Measurements from ENCODE around the gene VPS51.
A peak's percentile ranks its signal among the peaks of the same experiment; 100 is the strongest.
"Not testable (repeated sequence)": the region's sequence is repeated elsewhere in the genome, so short reads cannot be mapped to it uniquely, and the experiment has no call there.

Gene VPS51

DNA sequence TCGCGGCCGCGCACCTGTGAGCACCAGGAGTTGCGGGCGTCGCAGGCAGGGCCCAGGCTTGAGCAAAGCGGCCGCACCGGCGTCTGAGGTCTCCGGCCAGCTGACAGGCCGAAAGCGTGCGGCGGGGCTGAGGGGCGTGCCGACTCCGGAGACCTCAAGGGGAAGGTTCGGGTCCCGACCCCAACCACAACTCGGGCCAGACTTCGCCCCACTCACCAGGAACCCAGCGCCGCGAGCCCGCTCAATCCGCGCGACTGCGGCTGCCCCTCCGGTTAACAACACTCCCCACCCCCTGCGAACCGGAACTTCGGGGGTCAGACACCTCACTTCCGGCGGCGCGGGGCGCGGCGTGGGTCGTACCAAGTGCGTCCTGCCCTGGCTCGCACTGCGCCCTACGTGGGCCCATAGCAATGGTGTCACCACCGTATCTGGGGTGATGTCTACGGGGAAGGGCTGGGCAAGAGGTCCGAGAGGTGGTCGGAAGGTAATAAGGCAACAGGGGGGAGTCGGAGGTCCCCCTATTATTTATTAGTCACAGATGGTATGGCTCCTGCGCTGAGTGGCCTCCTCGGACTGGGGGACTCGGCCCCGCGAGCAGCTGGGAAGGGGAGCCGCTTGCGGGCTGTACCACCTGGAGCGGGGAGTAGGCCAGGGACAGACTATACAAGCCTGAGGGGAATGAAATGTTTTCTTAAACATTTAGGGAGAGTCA is 38.4 kb downstream of the VPS51 start, which contains the start of gene SYVN1:
Gene SYVN1, minus strand, starts transcription at position 280 of the 712 bp plus-strand sequence. CDS start 918 bp downstream, outside the sequence.
- peak; percentile 85 to 91 (median 88) for DNase-seq (ENCODE audit: low read depth in 3 of 3)

DNA sequence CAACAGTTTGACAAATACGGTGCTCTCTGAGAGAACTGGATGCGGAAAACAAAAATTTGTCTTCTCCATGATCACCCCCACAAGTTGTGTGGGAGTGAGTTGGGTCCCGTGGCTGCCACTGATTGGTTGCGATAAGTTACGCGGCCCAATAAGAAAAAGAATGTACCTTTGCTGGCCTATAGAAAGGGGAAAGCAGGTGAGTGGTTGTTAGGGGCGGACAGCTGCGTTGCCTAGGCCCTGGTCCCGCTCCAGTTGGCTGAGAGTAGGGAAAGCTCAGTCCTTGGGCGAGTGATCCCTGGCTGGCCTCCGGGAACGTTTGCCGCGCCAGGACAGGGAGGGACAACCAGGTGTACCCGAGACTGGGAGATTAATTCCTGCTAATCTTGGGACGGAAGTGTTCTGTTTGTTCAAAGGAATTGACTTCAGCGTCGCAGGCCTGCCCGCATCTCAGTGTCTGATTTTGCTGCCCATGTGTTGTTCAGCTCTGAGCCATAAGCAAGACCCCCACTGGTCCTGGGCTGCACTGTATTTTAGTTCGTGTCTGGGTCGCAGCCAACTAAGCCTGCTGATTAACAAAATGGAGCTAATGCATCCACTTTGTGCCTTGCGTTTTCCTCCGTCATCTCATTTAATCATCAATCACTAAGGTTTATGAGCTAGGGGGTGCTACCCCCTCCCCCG is 39.1 kb downstream of the VPS51 start:
- DNase-seq (ENCODE audit: low read depth in 3 of 3) = peak; percentile 62 to 77 (median 76)

DNA sequence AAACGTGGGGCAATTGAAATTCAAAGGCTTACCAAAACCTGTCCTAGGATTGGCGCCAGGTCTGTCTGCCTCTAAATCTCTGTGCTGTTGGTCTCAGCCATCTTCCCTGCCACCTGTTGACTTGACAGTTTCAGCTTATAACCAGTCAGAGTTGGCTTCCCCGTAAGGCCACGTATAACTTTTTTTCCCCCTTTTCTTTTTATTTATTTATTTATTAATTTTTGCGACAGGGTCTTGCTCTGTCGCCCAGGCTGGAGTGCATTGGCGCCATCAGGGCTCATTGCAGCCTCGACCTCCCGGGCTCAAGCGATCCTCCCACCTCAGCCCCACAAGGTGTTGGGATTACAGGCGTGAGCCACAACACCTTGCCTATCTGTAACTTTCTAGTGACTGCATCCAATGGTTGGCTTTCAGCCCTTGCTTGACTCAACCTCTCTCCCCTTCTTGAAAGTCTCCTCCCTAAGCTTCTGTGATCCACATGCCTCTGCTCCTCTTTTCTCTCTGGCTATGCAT is 39.7 kb downstream of the VPS51 start:
- no peak for DNase-seq (ENCODE audit: low read depth in 3 of 3)

DNA sequence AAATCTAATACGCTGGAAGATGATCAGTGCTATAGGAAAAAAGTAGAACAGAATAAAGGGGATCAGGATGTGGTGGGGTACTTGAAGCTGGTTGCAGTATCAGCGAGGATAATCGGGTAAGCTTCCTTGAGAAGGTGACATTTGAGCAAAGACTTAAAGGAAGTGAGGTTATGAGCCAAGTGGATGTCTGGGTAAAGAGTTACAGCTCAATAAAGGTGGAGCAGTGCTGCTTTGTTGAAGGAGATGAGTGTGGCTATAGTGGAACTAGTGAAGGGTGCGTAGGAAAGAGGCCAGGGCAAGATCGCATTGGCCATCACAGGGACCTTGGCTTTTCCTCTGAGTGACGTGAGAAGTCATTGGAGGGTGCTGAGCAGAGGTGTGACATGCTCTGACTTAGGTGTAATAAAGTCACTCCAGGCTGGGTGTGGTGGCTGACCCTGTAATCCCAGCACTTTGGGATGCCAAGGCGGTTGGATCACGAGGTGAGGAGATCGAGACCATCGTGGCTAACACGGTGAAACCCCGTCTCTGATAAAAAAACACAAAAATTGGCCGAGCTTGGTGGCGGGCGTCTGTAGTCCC is 40.6 kb downstream of the VPS51 start:
- DNase-seq (ENCODE audit: low read depth in 3 of 3) = no peak

DNA sequence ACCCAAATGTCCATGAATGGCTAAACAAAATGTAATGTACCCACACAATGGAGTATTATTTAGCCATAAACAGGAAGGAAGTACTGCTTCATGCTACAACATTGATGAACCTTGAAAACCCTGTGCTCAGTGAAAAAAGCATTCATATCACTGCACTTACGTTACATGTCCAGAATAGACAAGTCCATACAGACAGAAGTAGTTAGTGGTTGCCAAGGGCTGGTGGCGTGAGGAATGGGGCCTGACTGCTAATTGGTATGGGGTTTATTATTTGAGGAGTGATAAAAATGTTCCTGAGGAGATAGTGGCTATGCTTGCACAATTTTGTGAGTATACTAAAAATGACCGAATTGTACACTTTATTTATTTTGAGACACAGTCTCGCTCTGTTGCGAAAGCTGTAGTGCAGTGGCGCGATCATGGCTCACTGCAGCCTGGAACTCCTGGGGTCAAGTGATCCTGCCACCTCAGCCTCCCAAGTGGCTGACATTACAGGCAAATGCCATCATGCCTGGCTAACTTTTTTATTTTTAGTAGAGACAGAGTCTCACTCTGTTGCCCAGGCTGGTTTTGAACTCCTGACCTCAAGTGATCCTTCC is 46.0 kb downstream of the VPS51 start:
- DNase-seq (ENCODE audit: low read depth in 3 of 3) = no peak

DNA sequence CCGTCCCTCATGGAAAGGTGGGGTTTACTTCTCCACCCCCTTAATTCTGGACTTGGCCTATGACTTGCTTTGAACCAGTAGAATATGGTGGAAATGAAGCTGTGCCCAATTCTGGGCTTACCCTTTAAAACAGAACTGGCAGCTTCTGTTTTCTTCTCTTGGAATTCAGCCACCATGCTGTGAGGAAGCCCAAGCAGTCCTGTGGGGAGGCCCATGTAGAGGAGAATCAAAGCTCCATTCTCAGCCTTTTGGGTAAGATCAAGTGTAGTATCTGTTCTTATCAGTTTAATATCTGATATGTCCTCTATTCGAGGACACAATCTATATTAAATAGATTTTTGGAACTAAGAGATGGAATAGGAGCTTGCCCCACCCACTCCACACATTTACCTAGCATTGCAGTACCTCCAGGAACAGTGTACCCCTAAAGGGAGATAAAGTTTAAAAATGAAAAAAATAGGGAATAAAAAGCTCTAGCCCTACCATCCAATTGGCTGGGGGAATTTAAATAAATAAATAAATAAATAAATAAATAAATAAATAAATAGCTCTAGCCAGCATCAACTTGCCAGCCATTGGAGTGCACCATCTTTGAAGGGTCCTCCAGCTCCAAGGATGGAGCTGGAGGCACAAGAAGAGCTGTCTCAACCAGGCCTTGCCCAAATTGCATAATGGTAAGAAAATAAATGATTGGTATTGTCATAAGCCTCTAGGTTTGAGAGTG is 51.5 kb downstream of the VPS51 start:
- no peak for DNase-seq (ENCODE audit: low read depth in 3 of 3)

DNA sequence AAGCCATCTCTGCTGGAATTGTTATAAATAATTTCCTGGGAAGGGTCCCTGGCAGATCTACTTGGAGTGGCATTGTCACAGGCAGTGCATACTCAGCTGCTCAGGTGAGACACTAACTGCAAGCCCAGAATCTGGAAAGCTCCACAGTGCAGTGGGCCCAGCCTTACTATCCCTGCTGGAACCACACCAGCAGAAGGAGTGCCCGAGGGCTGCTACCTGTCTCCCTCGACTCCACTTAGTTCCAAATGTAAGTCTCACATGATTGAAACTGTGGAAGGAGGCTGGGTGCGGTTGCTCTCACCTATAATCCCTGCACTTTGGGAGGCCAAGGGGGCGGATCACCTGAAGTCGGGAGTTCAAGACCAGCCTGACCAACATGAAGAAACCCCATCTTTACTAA is 52.6 kb downstream of the VPS51 start:
- no peak for DNase-seq (ENCODE audit: low read depth in 3 of 3)

DNA sequence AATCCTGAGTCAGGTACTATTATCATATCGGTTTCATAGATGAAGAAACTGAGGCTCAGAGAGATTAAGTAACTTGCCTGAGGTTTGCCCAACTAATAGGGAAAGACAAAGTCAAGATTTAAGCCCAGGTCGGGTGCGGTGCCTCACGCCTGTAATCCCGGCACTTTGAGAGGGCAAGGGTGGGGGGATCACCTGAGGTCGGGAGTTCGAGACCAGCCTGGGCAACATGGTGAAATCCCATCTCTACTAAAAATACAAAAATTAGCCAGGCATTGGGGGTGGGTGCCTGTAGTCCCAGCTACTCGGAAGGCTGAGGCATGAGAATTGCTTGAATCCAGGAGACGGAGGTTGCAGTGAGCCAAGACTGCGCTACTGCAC is 54.1 kb downstream of the VPS51 start:
- not testable (repeated sequence) for DNase-seq (ENCODE audit: low read depth in 3 of 3)

DNA sequence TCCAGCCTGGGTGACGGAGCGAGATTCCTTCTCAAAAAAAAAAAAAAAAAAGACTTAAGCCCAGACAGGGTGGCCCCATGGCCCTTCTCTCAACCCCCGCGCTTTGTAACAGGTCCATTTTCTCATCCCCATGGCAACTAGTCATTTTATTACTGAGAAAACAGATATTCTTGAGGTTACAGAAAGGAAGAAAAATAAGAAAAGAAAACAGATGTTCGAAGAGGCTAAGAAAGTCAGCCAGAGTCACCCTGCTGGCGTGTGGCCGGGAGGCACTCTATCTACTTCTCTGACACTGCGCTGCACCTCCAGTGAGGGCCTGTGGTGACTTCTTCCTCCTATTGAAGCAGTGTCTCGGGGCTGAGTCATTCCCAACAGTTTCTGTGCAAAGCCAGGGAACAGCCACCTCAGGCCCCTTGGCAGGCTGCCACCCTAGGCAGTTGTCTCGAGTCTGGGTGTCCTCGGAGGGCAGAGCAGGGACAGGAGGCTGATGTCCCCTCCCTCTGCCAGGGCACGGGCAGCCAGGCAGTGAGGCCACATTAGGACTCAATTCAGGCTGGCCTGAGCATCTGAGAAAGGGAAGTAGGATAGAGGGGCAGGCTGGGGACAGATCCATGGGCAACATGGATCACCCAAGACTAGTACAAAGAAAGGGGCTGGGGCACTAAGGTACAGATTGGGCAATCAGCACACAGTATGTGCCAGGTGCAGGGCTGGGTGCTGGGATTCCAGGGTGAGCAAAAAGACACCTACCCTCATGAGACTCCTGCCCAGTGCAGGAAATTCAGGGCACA is 54.7 kb downstream of the VPS51 start:
- no peak for DNase-seq (ENCODE audit: low read depth in 3 of 3)

DNA sequence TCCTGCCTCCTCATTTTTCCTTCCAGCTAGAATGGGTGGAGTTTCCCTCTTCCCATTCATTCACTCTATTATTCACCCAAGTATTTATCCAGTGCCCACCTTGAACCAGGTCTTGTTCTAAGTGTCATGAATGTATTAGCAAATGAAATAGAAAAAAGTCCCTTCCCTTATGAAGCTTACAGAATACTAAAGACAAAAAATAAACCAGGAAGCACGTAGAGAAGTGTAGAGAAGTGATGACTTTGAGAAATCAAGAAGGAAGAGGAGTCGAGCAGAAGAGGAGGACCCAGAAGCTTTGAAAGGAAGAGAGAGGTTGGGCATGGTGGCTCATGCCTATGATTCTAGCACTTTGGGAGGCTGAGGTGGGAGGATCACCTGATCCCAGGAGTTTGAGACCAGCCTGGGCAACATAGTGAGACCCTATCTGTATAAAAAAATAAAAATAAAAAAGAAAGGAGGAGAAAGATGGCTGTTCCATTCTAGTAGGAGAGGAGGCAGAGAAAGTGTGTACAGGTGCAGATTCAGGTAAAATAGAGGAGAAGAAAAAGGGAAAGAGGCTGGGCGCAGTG is 55.4 kb downstream of the VPS51 start:
- no peak for DNase-seq (ENCODE audit: low read depth in 3 of 3)

DNA sequence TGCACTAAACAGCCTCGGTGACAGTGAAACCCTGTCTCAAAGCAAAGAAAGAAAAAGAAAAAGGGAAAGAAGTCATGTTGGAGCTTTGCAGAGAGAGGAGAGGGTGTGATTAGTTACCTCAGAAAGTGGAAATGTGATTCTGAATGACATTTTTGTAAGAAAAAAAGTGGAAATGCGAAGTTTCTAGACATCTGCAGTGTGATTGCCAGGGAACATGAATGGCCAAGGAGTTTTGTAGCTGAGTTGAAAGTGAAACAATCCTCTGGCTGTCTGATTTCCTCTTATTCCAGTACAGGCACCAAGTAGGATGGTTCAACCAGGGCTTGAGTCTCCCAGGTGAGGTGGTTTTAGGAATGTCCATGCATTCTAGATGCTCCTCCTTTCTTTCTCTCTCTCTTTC is 56.1 kb downstream of the VPS51 start:
- DNase-seq (ENCODE audit: low read depth in 3 of 3) = no peak

DNA sequence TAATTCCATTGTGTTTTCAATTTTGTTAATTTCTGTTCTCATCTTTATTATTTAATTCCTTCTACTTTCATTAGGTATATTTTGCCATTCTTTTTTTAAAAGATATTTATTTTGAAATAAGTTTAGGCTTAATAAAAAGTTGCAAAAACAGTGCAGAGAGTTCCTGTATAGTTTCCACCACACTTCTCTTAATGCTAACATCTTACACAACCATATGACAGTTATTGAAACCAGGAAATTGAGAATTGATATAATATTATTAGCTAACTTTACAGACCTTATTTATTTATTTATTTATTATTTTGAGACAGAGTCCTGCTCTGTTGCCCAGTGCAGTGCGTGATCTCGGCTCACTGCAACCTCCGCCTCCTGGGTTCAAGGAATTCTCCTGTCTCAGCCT is 60.2 kb downstream of the VPS51 start:
- no peak for DNase-seq (ENCODE audit: low read depth in 3 of 3)

DNA sequence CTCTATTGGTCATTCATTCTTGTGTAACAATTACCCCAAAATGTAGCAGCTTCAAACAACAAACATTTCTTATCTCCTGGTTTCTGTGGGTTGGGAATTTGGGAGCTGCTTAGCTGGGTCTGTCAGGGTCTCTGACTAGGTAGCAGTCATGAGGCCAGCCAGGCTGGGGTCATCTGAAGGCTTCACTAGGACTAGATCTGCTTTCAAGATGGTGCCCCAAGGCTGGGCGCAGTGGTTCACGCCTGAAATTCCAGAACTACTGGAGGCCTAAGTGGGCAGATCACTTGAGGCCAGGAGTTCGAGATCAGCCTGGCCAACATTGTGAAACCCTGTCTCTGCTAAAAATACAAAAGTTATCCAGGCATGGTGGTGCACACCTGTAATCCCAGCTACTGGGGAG is 60.9 kb downstream of the VPS51 start:
- DNase-seq (ENCODE audit: low read depth in 3 of 3) = no peak

DNA sequence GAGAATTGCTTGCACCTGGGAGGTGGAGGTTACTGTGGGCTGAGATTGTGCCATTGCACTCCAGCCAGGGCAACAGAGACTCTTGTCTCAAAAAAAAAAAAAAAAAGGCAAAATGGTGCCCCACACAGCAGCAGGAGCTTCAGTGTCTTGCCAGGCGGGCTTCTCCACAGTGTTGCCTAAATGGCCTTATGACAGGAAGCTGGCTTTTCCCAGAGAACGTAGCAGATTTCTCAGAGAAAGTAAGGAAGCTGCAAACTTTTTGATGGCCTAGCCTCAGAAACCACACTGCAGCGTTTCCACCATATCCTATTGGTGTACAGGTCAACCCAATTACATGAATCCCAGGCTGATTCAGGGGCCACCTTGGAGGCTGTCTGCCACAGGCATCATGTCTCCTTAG is 61.3 kb downstream of the VPS51 start:
- DNase-seq (ENCODE audit: low read depth in 3 of 3) = no peak

DNA sequence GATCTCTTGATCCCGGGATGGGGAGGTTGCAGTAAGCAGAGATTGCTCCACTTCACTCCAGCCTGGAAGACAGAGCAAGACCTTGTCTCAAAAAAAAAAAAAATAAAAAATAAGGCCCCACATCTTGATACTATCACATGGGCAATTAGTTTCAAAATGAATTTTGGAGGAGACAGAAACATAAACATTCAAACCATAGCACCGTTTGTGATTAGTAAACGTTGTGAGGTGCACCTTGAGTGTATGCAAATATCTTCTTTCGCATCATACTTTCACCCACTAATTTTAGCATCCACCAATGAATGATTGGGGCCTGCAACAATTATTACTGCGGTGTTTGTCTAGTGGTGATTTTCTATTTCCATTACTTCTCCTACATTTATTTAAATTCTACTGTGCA is 63.0 kb downstream of the VPS51 start:
- DNase-seq (ENCODE audit: low read depth in 3 of 3) = no peak

DNA sequence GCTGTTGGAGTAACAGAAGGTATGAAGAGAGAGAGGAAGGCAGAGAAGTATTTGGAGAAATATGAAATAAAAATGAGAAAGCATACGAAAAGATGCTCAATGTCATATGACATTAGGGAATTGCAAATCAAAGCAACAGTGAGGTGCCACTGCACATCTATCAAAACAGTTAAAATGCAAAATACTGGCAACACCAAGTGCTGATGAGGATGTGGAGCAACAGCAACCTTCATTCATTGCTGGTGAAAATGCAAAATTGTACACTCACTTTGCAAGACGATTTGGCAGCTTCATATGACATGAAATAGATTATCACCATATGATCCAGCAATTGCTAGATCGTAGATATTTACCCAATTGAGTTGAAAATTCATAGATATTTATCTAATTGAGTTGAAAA is 64.6 kb downstream of the VPS51 start:
- DNase-seq (ENCODE audit: low read depth in 3 of 3) = no peak
